ENCODE data around the gene PRKCI.

The PRKCI gene

GRCh38 chr3:170226426-170226960 lies 4.3 kb downstream of the PRKCI start:
- H3K4me1 ChIP-seq (ENCODE audit: control insufficient read depth, insufficient read depth, low read length) = peaks cover 27% of the 10 kb centered on the region
- H3K9ac ChIP-seq (ENCODE audit: low read depth, low read length) = no peak overlapping the region
- H3K27me3 ChIP-seq (ENCODE audit: control insufficient read depth, insufficient read depth, low read length) = no peaks in the 10 kb centered on the region
- H3K9me3 ChIP-seq (ENCODE audit: control insufficient read depth, insufficient read depth, low read length) = no peaks in the 10 kb centered on the region
- H3K36me3 ChIP-seq (ENCODE audit: control insufficient read depth, insufficient read depth, low read length) = no peaks in the 10 kb centered on the region
- no peak overlapping the region for H3K4me3 ChIP-seq (ENCODE audit: low read depth, low read length)
- no peak overlapping the region for H3K27ac ChIP-seq (ENCODE audit: low read depth, low read length)

GRCh38 chr3:170228093-170228766 lies 6.0 kb downstream of the PRKCI start:
- Histone ChIP-seq H3K36me3 (ENCODE audit: control insufficient read depth, insufficient read depth, low read length) (no peaks in the 10 kb centered on the region), H3K4me3 (ENCODE audit: low read depth, low read length) (no peak overlapping the region), H3K4me1 (ENCODE audit: control insufficient read depth, insufficient read depth, low read length) (peaks cover 27% of the 10 kb centered on the region), H3K9ac (ENCODE audit: low read depth, low read length) (no peak overlapping the region), H3K27me3 (ENCODE audit: control insufficient read depth, insufficient read depth, low read length) (no peaks in the 10 kb centered on the region), H3K27ac (ENCODE audit: low read depth, low read length) (no peak overlapping the region), H3K9me3 (ENCODE audit: control insufficient read depth, insufficient read depth, low read length) (no peaks in the 10 kb centered on the region)

- no peak overlapping the region for H3K27ac ChIP-seq (ENCODE audit: low read depth, low read length)
- peaks cover 25% of the 10 kb centered on the region for H3K36me3 ChIP-seq (ENCODE audit: control insufficient read depth, insufficient read depth, low read length)
- H3K4me3 ChIP-seq (ENCODE audit: low read depth, low read length) = no peak overlapping the region
- H3K27me3 ChIP-seq (ENCODE audit: control insufficient read depth, insufficient read depth, low read length) = no peaks in the 10 kb centered on the region
- peaks cover 9% of the 10 kb centered on the region; the same call in 1 of the 2 replicates for H3K4me1 ChIP-seq (ENCODE audit: control insufficient read depth, insufficient read depth, low read length)
- no peaks in the 10 kb centered on the region for H3K9me3 ChIP-seq (ENCODE audit: control insufficient read depth, insufficient read depth, low read length)
- H3K9ac ChIP-seq (ENCODE audit: low read depth, low read length) = no peak overlapping the region
These were observed 10.0 kb downstream of the PRKCI start for GRCh38 chr3:170232266-170232665.

- no peak overlapping the region for H3K27ac ChIP-seq (ENCODE audit: low read depth, low read length)
- no peak overlapping the region for H3K9ac ChIP-seq (ENCODE audit: low read depth, low read length)
- no peak overlapping the region for H3K4me3 ChIP-seq (ENCODE audit: low read depth, low read length)
- H3K36me3 ChIP-seq (ENCODE audit: control insufficient read depth, insufficient read depth, low read length) = peaks cover 37% of the 10 kb centered on the region
- no peaks in the 10 kb centered on the region for H3K27me3 ChIP-seq (ENCODE audit: control insufficient read depth, insufficient read depth, low read length)
- no peaks in the 10 kb centered on the region for H3K4me1 ChIP-seq (ENCODE audit: control insufficient read depth, insufficient read depth, low read length)
- no peaks in the 10 kb centered on the region for H3K9me3 ChIP-seq (ENCODE audit: control insufficient read depth, insufficient read depth, low read length)
These were observed 11.3 kb downstream of the PRKCI start for GRCh38 chr3:170233530-170233929.

- Histone ChIP-seq H3K9ac (ENCODE audit: low read depth, low read length) (no peak overlapping the region), H3K4me1 (ENCODE audit: control insufficient read depth, insufficient read depth, low read length) (no peaks in the 10 kb centered on the region), H3K4me3 (ENCODE audit: low read depth, low read length) (no peak overlapping the region), H3K27ac (ENCODE audit: low read depth, low read length) (no peak overlapping the region), H3K27me3 (ENCODE audit: control insufficient read depth, insufficient read depth, low read length) (no peaks in the 10 kb centered on the region), H3K36me3 (ENCODE audit: control insufficient read depth, insufficient read depth, low read length) (peaks cover 51% of the 10 kb centered on the region), H3K9me3 (ENCODE audit: control insufficient read depth, insufficient read depth, low read length) (no peaks in the 10 kb centered on the region)
These were observed 17.9 kb downstream of the PRKCI start for GRCh38 chr3:170240142-170240541.

GRCh38 chr3:170240671-170241070 lies 18.4 kb downstream of the PRKCI start:
- H3K4me3 ChIP-seq (ENCODE audit: low read depth, low read length) = no peak overlapping the region
- no peaks in the 10 kb centered on the region for H3K27me3 ChIP-seq (ENCODE audit: control insufficient read depth, insufficient read depth, low read length)
- no peak overlapping the region for H3K9ac ChIP-seq (ENCODE audit: low read depth, low read length)
- peaks cover 49% of the 10 kb centered on the region for H3K36me3 ChIP-seq (ENCODE audit: control insufficient read depth, insufficient read depth, low read length)
- no peaks in the 10 kb centered on the region for H3K4me1 ChIP-seq (ENCODE audit: control insufficient read depth, insufficient read depth, low read length)
- H3K9me3 ChIP-seq (ENCODE audit: control insufficient read depth, insufficient read depth, low read length) = no peaks in the 10 kb centered on the region
- no peak overlapping the region for H3K27ac ChIP-seq (ENCODE audit: low read depth, low read length)

GRCh38 chr3:170244576-170244975 lies 22.4 kb downstream of the PRKCI start:
- H3K27me3 ChIP-seq (ENCODE audit: control insufficient read depth, insufficient read depth, low read length) = no peaks in the 10 kb centered on the region
- H3K27ac ChIP-seq (ENCODE audit: low read depth, low read length) = no peak overlapping the region
- peaks cover 27% of the 10 kb centered on the region for H3K36me3 ChIP-seq (ENCODE audit: control insufficient read depth, insufficient read depth, low read length)
- H3K4me3 ChIP-seq (ENCODE audit: low read depth, low read length) = no peak overlapping the region
- no peaks in the 10 kb centered on the region for H3K4me1 ChIP-seq (ENCODE audit: control insufficient read depth, insufficient read depth, low read length)
- no peak overlapping the region for H3K9ac ChIP-seq (ENCODE audit: low read depth, low read length)
- no peaks in the 10 kb centered on the region for H3K9me3 ChIP-seq (ENCODE audit: control insufficient read depth, insufficient read depth, low read length)

- H3K36me3 ChIP-seq (ENCODE audit: control insufficient read depth, insufficient read depth, low read length) = peaks cover 21% of the 10 kb centered on the region
- no peak overlapping the region for H3K4me3 ChIP-seq (ENCODE audit: low read depth, low read length)
- no peaks in the 10 kb centered on the region for H3K27me3 ChIP-seq (ENCODE audit: control insufficient read depth, insufficient read depth, low read length)
- H3K4me1 ChIP-seq (ENCODE audit: control insufficient read depth, insufficient read depth, low read length) = no peaks in the 10 kb centered on the region
- no peaks in the 10 kb centered on the region for H3K9me3 ChIP-seq (ENCODE audit: control insufficient read depth, insufficient read depth, low read length)
- no peak overlapping the region for H3K27ac ChIP-seq (ENCODE audit: low read depth, low read length)
- H3K9ac ChIP-seq (ENCODE audit: low read depth, low read length) = no peak overlapping the region
These were observed 25.7 kb downstream of the PRKCI start for GRCh38 chr3:170247875-170248274.

- Histone ChIP-seq H3K4me1 (ENCODE audit: control insufficient read depth, insufficient read depth, low read length) (peaks cover 8% of the 10 kb centered on the region), H3K9me3 (ENCODE audit: control insufficient read depth, insufficient read depth, low read length) (no peaks in the 10 kb centered on the region), H3K36me3 (ENCODE audit: control insufficient read depth, insufficient read depth, low read length) (peaks cover 28% of the 10 kb centered on the region), H3K9ac (ENCODE audit: low read depth, low read length) (no peak overlapping the region), H3K4me3 (ENCODE audit: low read depth, low read length) (no peak overlapping the region), H3K27ac (ENCODE audit: low read depth, low read length) (no peak overlapping the region), H3K27me3 (ENCODE audit: control insufficient read depth, insufficient read depth, low read length) (no peaks in the 10 kb centered on the region)
These were observed 34.4 kb downstream of the PRKCI start for GRCh38 chr3:170256597-170256996.

- Histone ChIP-seq H3K4me3 (ENCODE audit: low read depth, low read length) (no peak overlapping the region), H3K27me3 (ENCODE audit: control insufficient read depth, insufficient read depth, low read length) (no peaks in the 10 kb centered on the region), H3K9me3 (ENCODE audit: control insufficient read depth, insufficient read depth, low read length) (no peaks in the 10 kb centered on the region), H3K4me1 (ENCODE audit: control insufficient read depth, insufficient read depth, low read length) (peaks cover 8% of the 10 kb centered on the region), H3K9ac (ENCODE audit: low read depth, low read length) (no peak overlapping the region), H3K27ac (ENCODE audit: low read depth, low read length) (no peak overlapping the region), H3K36me3 (ENCODE audit: control insufficient read depth, insufficient read depth, low read length) (peaks cover 33% of the 10 kb centered on the region)
These were observed 34.9 kb downstream of the PRKCI start for GRCh38 chr3:170257145-170257544.

- peaks cover 36% of the 10 kb centered on the region for H3K36me3 ChIP-seq (ENCODE audit: control insufficient read depth, insufficient read depth, low read length)
These were observed 35.9 kb downstream of the PRKCI start for GRCh38 chr3:170258105-170258487.

More at GRCh38 chr3:170258105-170258487, 35.9 kb downstream of the PRKCI start:
- no peaks in the 10 kb centered on the region for H3K9me3 ChIP-seq (ENCODE audit: control insufficient read depth, insufficient read depth, low read length)
- no peak overlapping the region; the same call in 1 of the 2 replicates for H3K9ac ChIP-seq (ENCODE audit: low read depth, low read length)
- no peak overlapping the region for H3K27ac ChIP-seq (ENCODE audit: low read depth, low read length)
- H3K4me1 ChIP-seq (ENCODE audit: control insufficient read depth, insufficient read depth, low read length) = peaks cover 8% of the 10 kb centered on the region
- H3K4me3 ChIP-seq (ENCODE audit: low read depth, low read length) = no peak overlapping the region
- H3K27me3 ChIP-seq (ENCODE audit: control insufficient read depth, insufficient read depth, low read length) = no peaks in the 10 kb centered on the region
